ENCODE measurements around the gene KRTAP19-1. TPM values are rescaled to one million over a fixed set of nuclear protein-coding genes. Genes with fewer than 3 reads are reported as not detected.
A peak's percentile ranks its signal among the peaks of the same experiment; 100 is the strongest.
"Not testable (repeated sequence)": the region's sequence is repeated elsewhere in the genome, so short reads cannot be mapped to it uniquely, and the experiment has no call there.

The KRTAP19-1 gene
- total RNA-seq: not detected

DNA sequence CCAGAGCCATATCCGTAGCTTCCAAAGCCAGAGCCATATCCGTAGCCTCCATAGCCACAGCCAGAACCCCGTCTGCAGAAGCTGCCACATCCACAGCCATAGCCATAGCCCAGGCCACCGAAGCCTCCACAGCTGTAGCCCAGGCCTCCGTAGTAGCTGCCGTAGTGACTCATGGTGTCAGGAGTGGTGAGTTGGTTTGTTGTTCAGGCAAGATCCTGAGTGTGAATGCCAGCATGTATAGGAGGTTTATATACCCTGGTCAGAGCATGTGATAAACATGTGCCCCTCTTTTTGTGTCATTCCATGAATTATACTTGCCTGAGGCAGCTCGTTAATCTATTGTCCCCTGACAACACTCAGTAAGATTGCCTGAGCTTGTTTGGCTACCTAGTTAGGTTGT lies at the start of gene KRTAP19-1:
Gene KRTAP19-1 (minus strand): TSS at position 223 of the 400 bp plus-strand sequence. CDS start 50 bp downstream, at position 173.
- peak; percentile 18 for ATAC-seq

DNA sequence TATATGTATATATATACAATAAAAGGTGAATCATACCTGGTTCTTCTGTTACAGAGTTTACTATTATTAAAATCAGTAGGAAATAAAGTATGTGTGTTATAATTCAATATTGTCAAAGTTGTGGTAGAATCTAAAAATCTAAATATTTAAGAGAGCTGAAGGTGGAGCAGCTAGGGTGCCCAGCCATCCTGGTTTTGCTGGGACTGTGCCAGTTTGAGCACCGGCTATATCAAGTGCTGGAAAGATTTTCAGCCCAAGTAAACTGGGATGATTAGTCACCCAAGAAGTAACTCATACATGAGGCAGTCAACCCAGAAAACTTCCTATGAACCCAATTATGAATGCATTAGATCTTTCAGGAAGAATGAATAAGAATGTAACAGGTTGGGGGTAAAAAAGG lies 38.7 kb upstream of the KRTAP19-1 start:
- no peak for ATAC-seq

DNA sequence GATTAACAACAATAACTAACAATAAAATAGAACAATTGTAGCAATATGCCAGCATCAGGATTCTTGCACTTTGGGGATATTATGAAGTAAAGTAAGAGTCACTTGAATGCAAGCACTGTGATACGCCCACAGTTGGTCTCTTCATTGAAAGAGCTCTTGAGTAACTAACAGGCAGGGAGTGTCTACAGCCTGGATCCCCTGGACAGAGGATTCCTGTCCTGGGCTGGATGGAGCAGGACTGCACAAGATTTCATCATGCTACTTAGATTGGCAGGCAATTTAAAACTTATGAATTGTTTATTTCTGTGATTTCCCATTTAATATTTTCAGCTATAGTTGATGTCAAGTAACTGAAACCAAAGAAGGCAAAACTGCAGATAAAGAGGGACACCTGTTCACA lies 35.5 kb upstream of the KRTAP19-1 start:
- no peak for ATAC-seq

DNA sequence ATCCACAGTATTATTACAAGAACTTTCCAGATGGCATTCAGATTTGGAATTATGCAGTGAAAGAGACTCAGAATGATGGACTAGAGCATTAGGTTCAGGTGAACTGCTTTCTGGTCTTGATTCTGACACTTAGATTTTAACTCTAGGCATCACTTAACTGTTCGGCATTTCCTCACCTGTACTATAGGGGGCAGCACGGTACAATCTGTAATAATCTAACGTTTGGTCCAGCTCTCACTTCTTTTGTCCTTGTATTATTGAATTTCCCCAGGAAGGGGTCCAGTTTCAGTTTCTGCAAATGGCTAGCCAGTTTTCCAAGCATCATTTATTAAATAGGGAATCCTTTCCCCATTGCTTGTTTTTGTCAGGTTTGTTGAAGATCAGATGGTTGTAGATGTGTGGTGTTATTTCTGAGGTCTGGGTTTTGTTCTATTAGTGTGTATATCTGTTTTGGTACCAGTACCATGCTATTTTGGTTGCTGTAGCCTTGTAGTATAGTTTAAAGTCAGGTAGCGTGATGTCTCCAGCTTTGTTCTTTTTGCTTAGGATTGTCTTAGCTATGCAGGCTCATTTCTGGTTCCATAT lies 25.5 kb upstream of the KRTAP19-1 start:
- not testable (repeated sequence) for ATAC-seq

DNA sequence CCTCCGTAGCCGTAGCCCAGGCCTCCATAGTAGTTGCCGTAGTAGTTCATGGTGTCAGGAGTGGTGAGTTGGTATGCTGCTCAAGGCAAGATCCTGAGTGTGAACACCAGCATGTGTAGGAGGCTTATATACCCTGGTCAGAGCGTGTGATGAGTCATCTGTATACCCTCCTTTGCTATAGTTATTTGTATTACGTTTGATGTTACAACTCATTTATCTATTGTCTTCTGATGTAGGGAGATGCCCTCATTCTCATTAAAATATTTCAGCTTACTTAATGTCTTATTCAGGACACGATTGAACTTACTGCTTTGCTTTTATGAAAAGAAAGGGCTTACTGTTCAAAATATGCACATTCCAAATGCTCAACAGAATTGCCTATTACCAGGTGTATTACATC lies 21.9 kb upstream of the KRTAP19-1 start, which contains the start of gene KRTAP19-5:
Gene KRTAP19-5 (minus strand): TSS at position 101 of the 400 bp plus-strand sequence. CDS start 51 bp downstream, at position 50.
- no peak for ATAC-seq

DNA sequence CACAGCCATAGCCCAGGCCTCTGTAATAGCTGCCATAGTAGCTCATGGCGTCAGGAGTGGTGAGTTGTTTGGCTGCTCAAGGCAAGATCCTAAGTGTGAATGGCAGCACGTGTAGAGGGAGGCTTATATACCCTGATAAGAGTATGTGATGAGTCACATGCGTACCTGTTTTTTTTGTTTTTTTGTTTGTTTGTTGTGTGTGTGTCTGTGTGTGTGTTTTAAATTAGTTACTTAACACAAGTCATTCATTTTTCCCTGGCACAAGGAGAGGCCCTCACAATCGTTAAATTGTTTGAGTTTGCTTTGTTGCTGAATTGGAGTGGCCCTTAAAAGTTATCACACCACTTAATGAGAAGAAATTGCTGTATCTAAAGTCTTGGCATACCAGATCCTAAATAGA lies 16.9 kb upstream of the KRTAP19-1 start, which contains the start of gene KRTAP19-4:
Gene KRTAP19-4 (minus strand): TSS at position 101 of the 400 bp plus-strand sequence. CDS start 55 bp downstream, at position 46.
- ATAC-seq: no peak

DNA sequence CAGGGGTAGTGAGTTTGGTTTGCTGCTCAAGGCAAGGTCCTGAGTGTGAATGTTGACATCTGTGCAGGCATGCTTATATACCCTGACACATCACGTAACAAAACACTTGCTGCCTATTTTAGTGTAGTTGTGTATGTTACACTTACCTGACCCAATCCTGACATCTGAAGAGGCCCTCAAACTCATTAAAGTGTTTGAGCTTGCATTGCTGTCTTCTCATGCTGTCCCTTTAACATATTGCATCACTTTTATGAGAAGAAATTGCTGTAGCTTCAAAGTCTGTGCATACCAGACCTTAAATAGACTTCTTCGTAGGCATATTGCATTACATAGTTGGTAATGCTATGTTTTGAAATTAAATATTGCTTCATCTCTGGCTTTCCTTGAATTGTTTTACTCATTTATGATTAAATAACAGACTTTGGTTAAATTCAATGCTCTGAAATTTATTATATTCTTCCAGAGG lies 11.8 kb upstream of the KRTAP19-1 start, which contains the start of gene KRTAP19-3:
Gene KRTAP19-3 (minus strand): TSS at position 51 of the 466 bp plus-strand sequence. CDS start 56 bp downstream, outside the sequence.
- no peak for ATAC-seq

DNA sequence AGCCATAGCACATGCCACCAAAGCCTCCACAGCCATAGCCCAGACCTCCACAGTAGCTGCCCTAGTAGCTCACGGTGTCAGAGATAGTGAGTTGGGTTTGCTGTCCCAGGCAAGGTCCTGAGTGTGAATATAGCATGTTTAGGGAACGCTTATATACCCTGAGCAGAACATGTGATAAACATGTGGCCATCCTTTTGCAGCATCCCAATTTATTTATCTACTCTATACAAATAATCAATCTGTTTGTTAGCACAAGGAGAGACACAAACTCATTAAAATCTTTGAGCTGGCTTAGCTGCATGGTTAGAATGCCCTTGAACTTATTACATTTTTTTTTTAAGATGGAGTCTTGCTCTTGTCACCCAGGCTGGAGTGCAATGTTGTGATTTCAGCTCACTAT lies 7.2 kb upstream of the KRTAP19-1 start, which contains the start of gene KRTAP19-2:
Gene KRTAP19-2 (minus strand): TSS at position 101 of the 400 bp plus-strand sequence. CDS start 88 bp downstream, at position 13.
- no peak for ATAC-seq

DNA sequence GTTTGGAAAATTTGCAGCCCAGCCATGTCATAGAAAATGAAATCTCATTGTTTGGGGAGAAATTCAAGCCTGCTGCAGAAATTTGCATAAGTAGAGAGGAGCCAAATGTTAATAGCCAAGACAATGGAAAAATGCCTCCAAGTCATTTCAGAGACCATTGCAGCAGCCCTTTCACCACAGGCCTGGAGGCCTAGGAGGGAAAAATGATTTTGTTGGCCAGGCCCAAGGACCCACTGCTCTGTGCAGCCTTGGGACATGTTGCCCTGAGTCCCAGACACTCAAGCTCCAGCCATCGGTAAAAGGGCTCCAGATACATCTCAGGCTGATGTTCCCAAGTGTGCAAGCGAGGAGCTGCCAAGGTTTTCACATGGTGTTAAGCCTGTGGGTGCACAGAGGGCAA lies 6.0 kb upstream of the KRTAP19-1 start:
- no peak for ATAC-seq

DNA sequence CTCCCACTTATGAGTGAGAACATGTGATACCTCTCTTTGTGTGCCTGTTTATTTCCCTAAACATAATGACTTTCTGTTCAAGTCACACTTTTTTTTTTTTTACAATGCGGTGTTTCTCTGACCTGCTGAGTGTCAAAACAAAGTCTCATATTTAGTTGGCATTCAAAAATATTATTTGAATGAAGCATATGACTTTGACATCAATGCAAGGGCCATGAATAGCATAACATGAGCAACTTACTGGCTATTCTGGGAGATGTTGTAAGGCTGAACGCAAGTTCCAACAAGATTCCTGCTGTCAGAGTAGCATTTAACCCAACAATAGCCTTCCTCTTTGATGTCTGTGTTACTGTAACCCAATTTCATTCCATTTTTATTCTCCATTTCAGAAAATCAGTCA lies 2.0 kb upstream of the KRTAP19-1 start:
- no peak for ATAC-seq

DNA sequence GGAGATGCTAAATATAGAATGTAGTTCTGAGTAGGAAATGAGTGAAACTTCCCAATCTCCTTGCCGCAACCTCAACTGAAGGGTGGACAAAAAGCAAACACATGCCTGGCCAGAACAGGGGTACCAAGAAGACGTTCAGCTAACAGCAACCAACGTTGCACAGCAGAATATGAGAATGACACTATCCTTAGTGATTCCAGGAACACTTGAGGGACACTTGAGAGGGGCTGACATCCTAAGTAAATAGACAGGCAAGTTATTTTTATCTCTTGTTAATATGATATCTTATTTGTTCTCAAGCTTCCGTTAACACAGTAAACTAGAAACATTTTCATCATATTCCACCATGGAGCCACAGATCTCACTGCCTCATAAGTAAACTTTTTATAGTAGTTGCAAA lies 908 bp downstream of the KRTAP19-1 start:
- ATAC-seq: no peak

DNA sequence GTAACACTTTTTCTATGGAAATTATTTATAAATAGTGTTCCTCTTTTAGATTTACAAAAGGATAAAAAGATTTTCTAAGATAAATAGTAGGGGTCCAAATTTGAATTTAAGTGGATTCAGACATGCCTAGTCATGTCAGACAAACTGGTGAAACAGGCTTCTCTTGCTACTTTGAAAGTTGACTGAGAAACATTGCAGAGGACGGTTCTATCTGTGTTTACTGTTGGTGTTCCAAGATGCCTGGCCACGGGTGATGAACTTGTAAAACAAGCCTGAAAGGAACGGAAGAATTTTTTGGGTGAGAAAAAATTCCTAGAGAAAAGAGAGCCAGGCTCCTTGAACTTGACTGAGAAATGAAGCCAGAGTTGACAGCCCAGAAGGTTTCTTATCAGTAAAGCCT lies 2.2 kb downstream of the KRTAP19-1 start:
- no peak for ATAC-seq

DNA sequence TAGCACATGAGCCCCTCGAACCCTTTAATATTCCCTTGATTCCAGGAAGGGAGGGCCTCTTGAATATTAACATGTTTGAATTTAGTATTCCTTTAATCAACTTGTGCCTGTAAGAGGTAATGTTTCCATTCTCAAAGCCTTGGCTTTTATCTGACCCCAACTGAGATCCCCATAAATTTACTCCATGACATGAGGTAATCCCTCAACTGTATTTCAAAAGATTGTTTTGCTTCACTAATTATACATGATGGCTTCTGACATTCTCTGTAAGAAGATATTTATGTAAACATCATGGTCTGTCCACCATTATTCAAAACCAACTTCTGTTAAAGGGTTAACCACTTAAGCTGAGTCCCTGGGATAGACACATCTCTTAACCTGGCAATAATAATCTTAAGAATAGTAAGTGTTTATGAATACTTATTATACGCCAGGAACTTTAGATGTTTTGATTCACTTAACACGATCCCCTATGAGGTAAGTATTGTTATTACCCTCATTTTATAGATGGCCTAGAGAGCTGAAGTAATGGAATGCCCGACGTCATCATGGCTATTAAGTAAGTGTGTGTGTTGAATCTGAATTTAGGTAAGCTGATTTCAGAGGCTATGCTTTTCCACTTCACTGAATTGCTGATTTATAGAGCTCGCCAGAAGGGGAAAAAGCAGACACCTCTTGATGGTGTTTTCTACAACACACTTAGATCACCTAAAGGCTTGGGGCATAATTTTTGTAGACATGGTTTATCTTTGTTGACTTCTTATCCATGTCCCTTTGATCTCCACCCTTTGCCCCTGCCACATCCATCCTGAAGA lies 11.1 kb downstream of the KRTAP19-1 start:
- no peak for ATAC-seq

DNA sequence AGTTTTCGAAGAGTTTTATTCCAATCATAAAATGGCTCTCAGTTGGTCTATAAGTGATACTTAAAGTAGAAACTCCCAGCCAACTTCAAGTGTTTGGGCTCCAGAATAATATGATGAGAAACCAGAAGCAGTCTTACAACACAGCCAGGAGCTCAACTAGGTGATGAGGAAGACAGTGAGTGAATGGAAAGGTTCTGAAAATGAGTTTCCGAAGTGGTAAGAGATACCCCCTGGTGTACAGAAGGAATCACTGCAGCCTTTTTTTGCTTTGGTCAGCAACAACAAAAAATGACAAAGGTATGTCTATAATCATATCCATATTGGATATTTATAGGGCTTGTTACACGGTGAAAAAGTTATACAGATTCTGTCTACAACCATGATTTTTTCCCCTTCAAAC lies 16.5 kb downstream of the KRTAP19-1 start:
- ATAC-seq: peak; percentile 31

DNA sequence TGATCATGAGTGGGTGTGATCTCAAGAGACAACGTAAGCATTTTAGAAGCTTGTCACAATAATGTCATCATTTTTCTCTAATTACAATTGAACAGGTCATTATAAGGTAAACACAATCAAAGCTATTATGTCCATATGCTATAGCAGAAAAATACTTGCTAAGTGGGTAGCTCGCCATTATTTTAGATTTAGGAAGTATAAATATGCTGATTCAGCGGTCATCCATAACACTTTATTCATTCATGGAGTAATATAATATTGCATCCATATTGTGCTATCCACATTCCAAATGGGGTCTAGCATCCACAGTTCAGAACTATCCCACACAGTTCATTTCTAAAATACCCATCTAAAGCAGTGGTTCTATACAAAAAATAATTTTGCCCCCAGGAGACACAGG lies 31.7 kb downstream of the KRTAP19-1 start:
- ATAC-seq: no peak

DNA sequence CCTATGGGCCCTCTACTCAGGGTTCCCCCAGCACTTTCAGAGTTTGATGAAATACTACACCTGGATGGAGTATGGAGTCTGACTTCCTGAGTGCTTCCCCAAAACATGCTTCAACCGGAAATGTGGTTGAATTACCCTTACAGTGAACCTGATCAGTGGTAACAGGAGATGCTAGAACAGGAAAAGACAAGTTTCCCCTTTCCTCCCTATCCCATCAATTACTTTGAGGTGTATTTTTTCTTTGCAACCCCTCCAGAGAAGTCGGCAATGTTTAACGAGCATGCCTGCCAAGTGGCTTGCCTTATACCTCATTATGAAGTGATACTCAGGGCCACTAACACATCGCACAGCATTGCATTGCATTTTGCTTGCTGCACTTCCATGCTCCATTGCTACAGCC lies 33.1 kb downstream of the KRTAP19-1 start:
- no peak for ATAC-seq

DNA sequence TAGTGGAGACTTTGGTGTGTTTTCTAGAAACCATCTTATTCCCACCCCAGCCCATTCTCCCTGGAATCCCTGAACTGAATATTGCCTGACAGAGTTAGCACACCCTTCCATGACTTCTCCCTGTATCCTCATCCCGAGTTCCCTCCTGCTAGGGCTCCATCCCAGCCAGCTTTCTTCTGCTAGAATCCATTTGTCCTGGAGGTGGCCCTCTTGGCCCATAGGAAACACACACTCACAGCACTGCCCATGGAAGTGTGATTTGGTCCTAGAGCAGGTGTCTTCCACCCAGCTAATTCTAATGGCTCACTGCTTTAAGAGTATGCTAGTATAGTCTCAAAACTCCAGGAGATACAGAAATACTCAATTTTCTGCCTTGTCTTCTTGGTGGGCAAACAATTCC lies 36.0 kb downstream of the KRTAP19-1 start:
- no peak for ATAC-seq

DNA sequence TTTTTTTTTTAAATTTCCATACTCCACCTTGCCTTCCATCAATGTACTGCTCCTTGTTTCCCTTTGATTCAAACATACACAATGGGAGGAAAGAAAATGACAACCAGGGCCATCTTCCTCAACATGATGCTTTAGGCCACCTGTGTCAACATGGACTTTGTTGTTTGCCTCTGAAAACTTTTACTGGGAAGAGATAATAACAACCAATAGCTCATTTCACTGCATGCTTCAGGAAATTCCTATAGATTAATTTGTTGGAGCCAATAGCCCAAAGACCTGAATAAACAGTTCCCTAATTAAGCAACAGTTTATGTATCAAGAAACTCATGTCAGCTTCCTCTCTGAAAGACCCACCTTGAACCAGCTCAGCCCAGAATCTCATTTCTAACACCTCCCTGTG lies 36.9 kb downstream of the KRTAP19-1 start:
- no peak for ATAC-seq

DNA sequence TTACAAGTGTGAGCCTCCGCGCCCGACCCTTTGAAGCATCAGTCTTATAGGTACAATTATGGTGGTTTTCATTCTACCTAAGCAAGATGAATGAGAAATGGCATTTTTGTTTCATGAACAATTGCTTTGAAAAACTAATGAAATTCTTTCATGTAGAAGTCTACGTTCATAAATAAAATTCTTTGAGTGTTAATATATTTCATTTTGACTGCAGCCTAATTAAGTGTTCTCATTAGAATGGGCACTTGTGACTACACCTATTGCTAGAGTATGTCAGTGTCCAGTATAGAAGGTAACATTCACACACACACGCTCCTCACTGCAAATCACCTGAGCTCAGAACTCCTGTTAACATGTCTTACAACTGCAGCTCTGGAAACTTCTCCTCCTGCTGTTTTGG lies 40.2 kb downstream of the KRTAP19-1 start, which contains the start of gene KRTAP15-1:
Gene KRTAP15-1 (plus strand): TSS at position 301 of the 400 bp plus-strand sequence. CDS start 53 bp downstream, at position 354.
- no peak for ATAC-seq

DNA sequence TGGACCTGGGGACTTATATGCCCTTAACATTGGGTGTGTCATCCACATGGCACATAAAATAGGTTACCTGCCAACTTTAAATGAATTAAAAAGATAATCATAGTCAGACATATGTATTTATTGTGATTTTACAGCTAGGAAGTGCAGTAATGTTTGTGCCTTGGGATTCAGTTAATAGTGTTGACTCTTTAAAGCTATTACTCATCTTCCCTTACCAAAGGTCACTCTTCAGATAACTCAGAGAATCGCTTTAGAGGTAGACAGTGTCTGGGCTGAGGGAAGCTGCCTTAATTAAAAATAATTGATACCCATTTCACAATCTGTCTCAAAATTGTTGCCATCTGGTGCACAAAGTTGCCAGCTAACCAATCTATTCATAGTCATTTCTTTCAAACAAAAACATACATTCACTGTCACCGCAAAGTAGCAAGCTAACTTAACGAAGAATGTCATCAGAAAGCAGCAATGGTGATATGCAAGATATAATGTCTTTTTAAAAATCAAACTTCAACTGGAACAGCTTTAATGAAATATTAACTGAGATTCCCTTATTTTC lies 43.1 kb downstream of the KRTAP19-1 start:
- no peak for ATAC-seq

DNA sequence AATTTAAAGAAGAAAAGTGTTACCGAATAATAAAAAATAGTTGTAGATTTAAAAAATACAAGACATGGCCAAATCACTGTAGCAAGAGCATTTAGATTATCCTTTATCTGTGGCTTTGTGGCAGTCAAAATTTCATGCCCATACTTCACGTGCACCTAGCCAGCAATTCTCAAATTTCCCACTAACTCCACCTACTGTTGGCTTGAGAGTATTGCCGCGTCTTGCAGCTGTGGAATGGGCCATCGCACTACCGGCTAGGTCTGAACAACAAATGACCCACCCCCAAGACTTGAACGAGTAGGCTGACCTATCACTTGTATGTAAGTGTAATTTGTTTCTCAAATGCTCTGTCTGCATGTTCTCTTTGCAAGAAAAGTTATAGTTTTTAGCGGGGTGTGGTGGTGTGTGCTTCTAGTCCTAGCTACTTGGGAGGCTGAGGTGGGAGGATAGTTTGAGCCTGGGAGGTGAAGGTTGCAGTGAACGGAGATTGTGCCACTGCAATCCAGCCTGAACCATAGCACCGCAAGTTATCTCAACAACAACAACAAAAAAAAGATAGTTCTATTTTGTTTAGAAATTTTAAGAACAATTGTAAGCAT lies 46.0 kb downstream of the KRTAP19-1 start:
- ATAC-seq: peak; percentile 46

DNA sequence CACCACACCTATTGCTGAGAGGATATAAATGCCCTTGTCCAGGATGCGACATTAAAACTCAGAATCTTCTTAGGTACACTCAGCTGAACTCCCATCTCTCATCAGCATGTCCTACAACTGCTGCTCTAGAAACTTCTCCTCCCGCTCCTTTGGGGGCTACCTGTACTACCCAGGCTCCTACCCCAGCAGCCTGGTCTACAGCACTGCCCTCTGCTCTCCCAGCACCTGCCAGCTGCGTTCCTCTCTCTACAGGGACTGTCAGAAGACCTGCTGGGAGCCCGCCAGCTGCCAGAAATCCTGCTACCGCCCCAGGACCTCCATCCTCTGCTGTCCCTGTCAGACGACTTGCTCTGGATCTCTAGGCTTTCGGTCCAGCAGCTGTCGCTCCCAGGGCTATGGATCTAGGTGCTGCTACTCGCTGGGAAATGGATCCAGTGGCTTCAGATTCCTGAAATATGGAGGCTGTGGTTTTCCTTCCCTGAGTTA lies 50.0 kb downstream of the KRTAP19-1 start, which contains the start of gene KRTAP13-4:
Gene KRTAP13-4 (plus strand): TSS at position 51 of the 486 bp plus-strand sequence. CDS start 56 bp downstream, at position 107.
- no peak for ATAC-seq
